Astrocyte (in vitro differentiated cells and primary cell): ENCODE data around the gene BPTF. TPM values are rescaled to one million over a fixed set of nuclear protein-coding genes. Genes with fewer than 3 reads are reported as not detected.
"Not testable (repeated sequence)": the region's sequence is repeated elsewhere in the genome, so short reads cannot be mapped to it uniquely, and the experiment has no call there.

ENCODE experiments used
- DNase-seq: peaks from one replicate; pipeline ENCODE4 v3.0.0-alpha.2; 2010; ENCODE audit warnings: low read depth
- FAIRE-seq: peaks from 2 replicates; lab custom pipeline; 2011; peaks lifted over from hg19 to GRCh38; lab: Jason Lieb, UNC
- H2AFZ ChIP-seq: 2 replicates; pipeline ENCODE4 v1.6.0; 2012; ENCODE audit warnings: low read depth, low read length, inconsistent platforms
- H3K27ac ChIP-seq: 2 replicates; pipeline ENCODE4 v1.5.1; 2011; ENCODE audit warnings: low read depth, low read length, inconsistent platforms
- H3K27me3 ChIP-seq: 2 replicates; pipeline ENCODE4 v1.6.0; 2011; ENCODE audit warnings: low read length, inconsistent platforms; ENCODE audit not compliant: insufficient read depth
- H3K36me3 ChIP-seq: 2 replicates; pipeline ENCODE4 v1.5.1; 2011; ENCODE audit warnings: low read length, inconsistent platforms; ENCODE audit not compliant: insufficient read depth
- H3K4me1 ChIP-seq: 2 replicates; pipeline ENCODE4 v1.5.1; 2011; ENCODE audit warnings: low read length, inconsistent platforms; ENCODE audit not compliant: insufficient read depth
- H3K4me2 ChIP-seq: 2 replicates; pipeline ENCODE4 v1.6.0; 2012; ENCODE audit warnings: low read length, inconsistent platforms
- H3K4me3 ChIP-seq: 2 replicates; pipeline ENCODE4 v1.5.1; 2011; ENCODE audit warnings: low read depth, mild to moderate bottlenecking, low read length, inconsistent platforms; ENCODE audit not compliant: insufficient read depth
- H3K79me2 ChIP-seq: 2 replicates; pipeline ENCODE4 v1.6.0; 2012; ENCODE audit warnings: mild to moderate bottlenecking, low read length, inconsistent platforms; ENCODE audit not compliant: insufficient read depth
- H3K9ac ChIP-seq: 2 replicates; pipeline ENCODE4 v1.6.0; 2012; ENCODE audit warnings: mild to moderate bottlenecking, low read length, inconsistent platforms
- H3K9me3 ChIP-seq: 2 replicates; pipeline ENCODE4 v1.5.1; 2012; ENCODE audit warnings: low read depth, mild to moderate bottlenecking, low read length, inconsistent platforms; ENCODE audit not compliant: insufficient read depth
- H4K20me1 ChIP-seq: 2 replicates; pipeline ENCODE4 v1.6.0; 2012; ENCODE audit warnings: low read length, inconsistent platforms; ENCODE audit not compliant: insufficient read depth
- H3K27ac Mint-ChIP-seq: one replicate; pipeline ENCODE4 v1.8.0; 2021; ENCODE audit warnings: mild to moderate bottlenecking, mixed read lengths; ENCODE audit not compliant: unreplicated experiment
- H3K27me3 Mint-ChIP-seq: one replicate; pipeline ENCODE4 v1.8.0; 2021; ENCODE audit warnings: low read depth, mixed read lengths; ENCODE audit not compliant: unreplicated experiment
- H3K36me3 Mint-ChIP-seq: one replicate; pipeline ENCODE4 v1.8.0; 2021; ENCODE audit warnings: low read depth, mixed read lengths; ENCODE audit not compliant: unreplicated experiment
- H3K4me1 Mint-ChIP-seq: one replicate; pipeline ENCODE4 v1.8.0; 2021; ENCODE audit warnings: low read depth, mixed read lengths; ENCODE audit not compliant: unreplicated experiment
- H3K4me3 Mint-ChIP-seq: one replicate; pipeline ENCODE4 v1.8.0; 2021; ENCODE audit warnings: mild to moderate bottlenecking, moderate library complexity, mixed read lengths; ENCODE audit not compliant: unreplicated experiment
- H3K9me3 Mint-ChIP-seq: one replicate; pipeline ENCODE4 v1.8.0; 2021; ENCODE audit warnings: mild to moderate bottlenecking, mixed read lengths; ENCODE audit not compliant: unreplicated experiment
- CTCF ChIP-seq: IDR thresholded peaks from 2 replicates; pipeline ENCODE4 v1.5.1; 2011; ENCODE audit warnings: low read depth, mild to moderate bottlenecking, inconsistent platforms, low read length, moderate library complexity; ENCODE audit not compliant: insufficient read depth
- EZH2 ChIP-seq: IDR thresholded peaks from 2 replicates; pipeline ENCODE4 v1.6.1; 2012; ENCODE audit warnings: mild to moderate bottlenecking, low read length, inconsistent platforms; ENCODE audit not compliant: insufficient read depth
- total RNA-seq: library from RNA; stranded (reverse); gene quantifications from 2 replicates; pipeline ENCODE4 v1.2.1, GENCODE V29; 2021

BPTF gene
- total RNA-seq, 1 donor from 2014 or later = 72.7 TPM

DNA sequence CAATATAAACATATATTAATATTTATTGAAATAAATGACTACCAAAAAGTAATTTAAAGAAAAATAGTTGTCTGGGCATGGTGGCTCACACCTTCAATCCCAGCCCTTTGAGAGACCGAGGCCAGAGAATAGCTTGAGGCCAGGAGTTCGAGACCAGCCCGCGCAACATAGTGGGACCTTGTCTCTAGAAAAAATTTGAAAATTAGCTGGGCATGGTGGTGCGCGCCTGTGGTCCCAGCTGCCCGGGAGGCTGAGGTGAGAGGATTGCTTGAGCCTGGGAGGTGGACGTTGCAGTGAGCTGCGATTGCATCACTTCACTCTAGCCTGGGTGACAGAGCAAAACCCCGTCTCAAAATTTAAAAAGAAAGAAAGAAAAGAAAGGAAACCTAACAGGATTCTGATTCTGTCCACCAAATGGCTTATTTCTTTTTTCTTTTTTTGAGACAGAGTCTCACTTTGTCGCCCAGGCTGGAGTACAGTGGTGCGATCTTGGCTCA lies 3.4 kb upstream of the BPTF start:
- no peak for TF ChIP-seq CTCF
- TF ChIP-seq EZH2 = no peak
- Histone ChIP-seq H3K4me1 (peaks cover under 1% of the 10 kb centered on the region), H3K27ac (no peak overlapping the region), H3K4me3 (no peak overlapping the region), H3K4me2 (no peak overlapping the region), H3K36me3 (no peaks in the 10 kb centered on the region), H3K9ac (no peak overlapping the region), H3K9me3 (no peaks in the 10 kb centered on the region), H4K20me1 (peaks cover 5% of the 10 kb centered on the region), H3K79me2 (peaks cover 10% of the 10 kb centered on the region), H3K27me3 (no peaks in the 10 kb centered on the region), H2AFZ (no peak overlapping the region)
- DNase-seq (no peak), FAIRE-seq (no peak)
- no peaks in the 10 kb centered on the region for H3K36me3 Mint-ChIP-seq
- H3K27ac Mint-ChIP-seq = no peak overlapping the region
- no peaks in the 10 kb centered on the region for H3K4me1 Mint-ChIP-seq
- no peaks in the 10 kb centered on the region for H3K9me3 Mint-ChIP-seq
- H3K4me3 Mint-ChIP-seq = no peak overlapping the region
- H3K27me3 Mint-ChIP-seq = no peaks in the 10 kb centered on the region

- H4K20me1 ChIP-seq = peaks cover 45% of the 10 kb centered on the region
- not testable (repeated sequence) for H3K36me3 ChIP-seq, H3K9me3 ChIP-seq, H3K27me3 Mint-ChIP-seq, FAIRE-seq, H3K27me3 ChIP-seq, H3K9me3 Mint-ChIP-seq, H3K36me3 Mint-ChIP-seq
- Mint-ChIP-seq H3K4me1 (peaks cover 20% of the 10 kb centered on the region), H3K27ac (peak overlapping the region; percentile 92), H3K4me3 (peak overlapping the region; percentile 95)
- H3K4me2 ChIP-seq = peak overlapping the region; percentile 95
- H3K4me1 ChIP-seq = peaks cover 12% of the 10 kb centered on the region
- peaks cover 50% of the 10 kb centered on the region for H3K79me2 ChIP-seq
- peak overlapping the region; percentile 85 for H2AFZ ChIP-seq
- H3K9ac ChIP-seq = peak overlapping the region; percentile 92
- H3K27ac ChIP-seq = peak overlapping the region; percentile 82
- peak; percentile 27 for DNase-seq
- peak overlapping the region; percentile 83 for H3K4me3 ChIP-seq
These were observed 611 bp downstream of the BPTF start for GRCh38 chr17:67825627-67826601.

GRCh38 chr17:67829331-67829730 lies 4.0 kb downstream of the BPTF start:
- Histone ChIP-seq H2AFZ (no peak overlapping the region), H3K4me2 (peak overlapping the region; percentile 95), H3K9me3 (no peaks in the 10 kb centered on the region), H3K9ac (no peak overlapping the region), H3K36me3 (no peaks in the 10 kb centered on the region), H3K4me3 (no peak overlapping the region), H4K20me1 (peaks cover 71% of the 10 kb centered on the region), H3K27me3 (no peaks in the 10 kb centered on the region), H3K4me1 (peaks cover 12% of the 10 kb centered on the region), H3K79me2 (peaks cover 83% of the 10 kb centered on the region), H3K27ac (no peak overlapping the region)
- Mint-ChIP-seq H3K36me3 (peaks cover 3% of the 10 kb centered on the region), H3K4me1 (peaks cover 25% of the 10 kb centered on the region), H3K27ac (no peak overlapping the region), H3K9me3 (no peaks in the 10 kb centered on the region), H3K4me3 (peak overlapping the region; percentile 71), H3K27me3 (no peaks in the 10 kb centered on the region)
- FAIRE-seq = no peak
- TF ChIP-seq EZH2 (no peak), CTCF (no peak)
- peak; percentile 14 for DNase-seq
